ENCODE results near the gene OS9. TPM values are rescaled to one million over a fixed set of nuclear protein-coding genes. Genes with fewer than 3 reads are reported as not detected.

OS9 gene
- total and polyA plus RNA-seq, 2 donors (not counting 3 experiments of a cell fraction or from before 2014, with no cell fraction given): 212 to 561 TPM

GRCh38 chr12:57692500-57692899 is 1.4 kb upstream of the OS9 start:
- Histone ChIP-seq H3K4me3 (replicated peaks in 1 of 3; ENCODE audit: insufficient read depth in 1 of 3, low read depth in 1 of 3, low read length in 3 of 3) (no peak overlapping the region), H3K9me1 (replicated peaks; ENCODE audit: control insufficient read depth, extremely low read depth, insufficient read depth, low read length) (no peaks in the 10 kb centered on the region), H3K79me2 (ENCODE audit: control insufficient read depth, insufficient read depth, low read length) (peaks cover 3% of the 10 kb centered on the region), H3K4me1 (ENCODE audit: control insufficient read depth, extremely low read depth, insufficient read depth, low read length) (peaks cover 7% of the 10 kb centered on the region), H2AFZ (ENCODE audit: low read depth, low read length) (no peak overlapping the region), H3K9me3 (replicated peaks; ENCODE audit: control insufficient read depth, insufficient read depth, low read length) (no peaks in the 10 kb centered on the region), H3K36me3 (ENCODE audit: control insufficient read depth in 2 of 2, extremely low read depth in 1 of 2, insufficient read depth in 2 of 2, low read length in 2 of 2) (peaks cover 4 to 8% of the 10 kb centered on the region in 2 experiments), H3K9ac (replicated peaks; ENCODE audit: extremely low read depth, insufficient read depth, low read length) (no peak overlapping the region), H4K20me1 (replicated peaks; ENCODE audit: control insufficient read depth, extremely low read depth, insufficient read depth, low read length) (no peaks in the 10 kb centered on the region), H3K27ac (ENCODE audit: insufficient read depth, low read depth, low read length) (no peak overlapping the region), H3K27me3 (ENCODE audit: control insufficient read depth in 2 of 2, insufficient read depth in 2 of 2, low read length in 2 of 2) (peaks cover 0 to 7% of the 10 kb centered on the region in 2 experiments), H3K4me2 (ENCODE audit: insufficient read depth, low read length) (no peak overlapping the region)
- intact Hi-C loops (cut with micrococcal nuclease) (loop anchor here (2.0 to 5.0 kb wide), 2 partner anchors 110 to 145 kb away; partner anchors contain the start of gene DCTN2), dilution Hi-C loops (cut with MboI; ENCODE audit: extremely low pct_ligation_motif_present, low sequenced_read_pairs) (no loop called here)
- ChIA-PET CTCF (interaction anchor here (1.2 to 3.5 kb wide), 2 partner anchors 60 to 109 kb away, joined by 4 to 25 read pairs; partner anchors contain the start of gene B4GALNT1), POLR2A (no interaction called here)
- no peak for FAIRE-seq
- DNase-seq (ENCODE audit: low read depth, low spot score): no peak
- BruUV-seq (replicated peaks): no TSS peak
- TF ChIP-seq, protein P1, sequence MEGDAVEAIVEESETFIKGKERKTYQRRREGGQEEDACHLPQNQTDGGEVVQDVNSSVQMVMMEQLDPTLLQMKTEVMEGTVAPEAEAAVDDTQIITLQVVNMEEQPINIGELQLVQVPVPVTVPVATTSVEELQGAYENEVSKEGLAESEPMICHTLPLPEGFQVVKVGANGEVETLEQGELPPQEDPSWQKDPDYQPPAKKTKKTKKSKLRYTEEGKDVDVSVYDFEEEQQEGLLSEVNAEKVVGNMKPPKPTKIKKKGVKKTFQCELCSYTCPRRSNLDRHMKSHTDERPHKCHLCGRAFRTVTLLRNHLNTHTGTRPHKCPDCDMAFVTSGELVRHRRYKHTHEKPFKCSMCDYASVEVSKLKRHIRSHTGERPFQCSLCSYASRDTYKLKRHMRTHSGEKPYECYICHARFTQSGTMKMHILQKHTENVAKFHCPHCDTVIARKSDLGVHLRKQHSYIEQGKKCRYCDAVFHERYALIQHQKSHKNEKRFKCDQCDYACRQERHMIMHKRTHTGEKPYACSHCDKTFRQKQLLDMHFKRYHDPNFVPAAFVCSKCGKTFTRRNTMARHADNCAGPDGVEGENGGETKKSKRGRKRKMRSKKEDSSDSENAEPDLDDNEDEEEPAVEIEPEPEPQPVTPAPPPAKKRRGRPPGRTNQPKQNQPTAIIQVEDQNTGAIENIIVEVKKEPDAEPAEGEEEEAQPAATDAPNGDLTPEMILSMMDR (IDR thresholded peaks at IDR 0.05; ENCODE audit: extremely low read depth in 1 of 2, insufficient read depth in 1 of 2, low read depth in 1 of 2, low read length in 2 of 2): no peak
- no peak for TF ChIP-seq MAX (IDR thresholded peaks at IDR 0.05; ENCODE audit: insufficient read depth, insufficient read length)
- no peak for TF ChIP-seq GATA2 (IDR thresholded peaks at IDR 0.05; ENCODE audit: insufficient read depth, insufficient read length, low read depth, low read length)
- TF ChIP-seq JUN (IDR thresholded peaks at IDR 0.05; ENCODE audit: borderline replicate concordance, insufficient read depth, insufficient read length, low read depth): no peak
- TF ChIP-seq POLR2AphosphoS5 (IDR thresholded peaks at IDR 0.05; ENCODE audit: insufficient read depth, low read depth, low read length): no peak
- no peak for TF ChIP-seq MYC (IDR thresholded peaks at IDR 0.05; ENCODE audit: low read depth, low read length)
- TF ChIP-seq EZH2 (IDR thresholded peaks at IDR 0.05; ENCODE audit: borderline replicate concordance, low read depth, low read length, severe bottlenecking): no peak
- TF ChIP-seq POLR2A (IDR thresholded peaks at IDR 0.05; ENCODE audit: low read depth, low read length): no peak
- no peak for TF ChIP-seq FOS (IDR thresholded peaks at IDR 0.05; ENCODE audit: borderline replicate concordance, insufficient read depth, low read length)
